ENCODE data around the gene CD52. TPM values are rescaled to one million over a fixed set of nuclear protein-coding genes. Genes with fewer than 3 reads are reported as not detected.

CD52 gene
- 10 to 100 TPM in 1 of 2 donors, 1 to 10 TPM in 1; 5.5 to 14.3 TPM for total RNA-seq
- long read RNA-seq: 0 reads

DNA sequence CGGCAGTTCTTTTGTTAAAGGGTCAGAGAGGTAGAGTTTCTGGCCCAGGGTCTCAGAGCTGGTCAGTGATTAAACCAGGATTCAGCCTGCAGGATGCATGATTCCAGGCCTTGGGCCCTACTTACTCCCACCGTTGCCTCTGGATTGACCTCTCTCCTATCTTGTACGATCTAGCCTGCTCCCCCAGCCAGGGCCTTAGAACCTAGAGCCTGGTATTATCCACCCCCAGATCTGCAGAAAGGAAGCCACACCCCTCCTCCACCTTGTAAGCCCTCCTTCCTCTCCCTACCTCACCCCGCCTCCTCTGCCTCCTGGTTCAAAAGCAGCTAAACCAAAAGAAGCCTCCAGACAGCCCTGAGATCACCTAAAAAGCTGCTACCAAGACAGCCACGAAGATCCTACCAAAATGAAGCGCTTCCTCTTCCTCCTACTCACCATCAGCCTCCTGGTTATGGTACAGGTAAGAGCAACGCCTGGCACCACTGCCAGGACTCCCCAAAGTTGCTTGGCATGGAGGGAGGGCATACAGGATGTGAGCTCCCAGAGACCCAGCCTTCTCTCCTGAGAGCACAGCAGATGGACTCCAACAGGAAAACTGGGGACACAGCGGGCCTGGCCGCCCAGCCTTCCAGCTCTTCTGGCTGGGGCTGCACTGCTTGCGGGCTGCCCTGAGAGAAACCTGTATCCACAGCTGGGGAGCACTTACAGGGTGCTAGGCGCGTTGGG, at the start of gene CD52:
Gene CD52 (plus strand): TSS at position 347 of the 726 bp plus-strand sequence. CDS start 60 bp downstream, at position 407.
- ATAC-seq (peak in 1 of 2 donors; percentile 45), DNase-seq (no peak)
- intact Hi-C loops (cut with DNase I): no loop called here

DNA sequence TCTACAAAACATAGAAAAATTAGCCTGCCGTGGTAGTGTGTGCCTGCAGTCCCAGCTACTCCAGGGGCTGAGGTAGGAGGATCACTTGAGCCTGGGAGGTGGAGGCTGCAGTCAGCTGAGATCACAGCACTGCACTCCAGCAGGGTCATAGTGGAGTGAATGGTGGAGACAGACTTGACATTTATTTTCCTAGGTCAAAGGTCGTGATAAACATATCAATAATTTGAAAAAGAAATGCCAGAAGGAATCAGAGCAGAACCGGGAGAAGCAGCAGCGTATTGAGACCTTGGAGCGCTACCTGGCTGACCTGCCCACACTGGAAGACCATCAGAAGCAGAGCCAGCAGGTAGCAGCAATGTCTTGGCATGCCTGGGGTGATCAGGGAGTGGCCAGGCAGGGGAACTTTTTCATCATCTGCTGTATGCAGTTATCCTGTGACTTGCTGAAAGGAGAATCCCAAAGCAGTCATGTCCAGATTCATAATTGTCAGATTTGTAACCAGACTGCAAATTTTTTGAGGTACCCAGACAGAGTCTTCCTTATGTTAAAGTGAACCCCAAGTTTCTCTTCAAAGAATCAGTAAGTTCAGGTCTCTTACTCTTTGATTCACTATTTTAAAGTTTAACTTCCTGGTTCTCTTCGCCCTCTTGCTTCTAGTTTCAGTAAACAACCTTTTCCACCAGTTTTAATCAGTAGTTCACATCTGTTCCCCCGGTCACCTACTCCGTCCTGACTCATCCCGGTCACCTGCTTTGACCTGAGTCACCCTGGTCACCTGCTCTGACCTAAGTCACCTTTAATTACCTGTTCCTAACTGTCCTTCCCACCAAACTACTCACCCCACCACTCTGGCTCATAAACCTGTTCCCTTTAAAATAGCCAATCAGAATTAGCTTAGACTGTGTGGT, 49.2 kb upstream of the CD52 start:
- ATAC-seq (no peak), DNase-seq (no peak)
- intact Hi-C loops (cut with DNase I): no loop called here

GRCh38 chr1:26269198-26269550, 48.6 kb upstream of the CD52 start:
- intact Hi-C loops (cut with DNase I): no loop called here
- no peak for ATAC-seq
- no peak for DNase-seq

DNA sequence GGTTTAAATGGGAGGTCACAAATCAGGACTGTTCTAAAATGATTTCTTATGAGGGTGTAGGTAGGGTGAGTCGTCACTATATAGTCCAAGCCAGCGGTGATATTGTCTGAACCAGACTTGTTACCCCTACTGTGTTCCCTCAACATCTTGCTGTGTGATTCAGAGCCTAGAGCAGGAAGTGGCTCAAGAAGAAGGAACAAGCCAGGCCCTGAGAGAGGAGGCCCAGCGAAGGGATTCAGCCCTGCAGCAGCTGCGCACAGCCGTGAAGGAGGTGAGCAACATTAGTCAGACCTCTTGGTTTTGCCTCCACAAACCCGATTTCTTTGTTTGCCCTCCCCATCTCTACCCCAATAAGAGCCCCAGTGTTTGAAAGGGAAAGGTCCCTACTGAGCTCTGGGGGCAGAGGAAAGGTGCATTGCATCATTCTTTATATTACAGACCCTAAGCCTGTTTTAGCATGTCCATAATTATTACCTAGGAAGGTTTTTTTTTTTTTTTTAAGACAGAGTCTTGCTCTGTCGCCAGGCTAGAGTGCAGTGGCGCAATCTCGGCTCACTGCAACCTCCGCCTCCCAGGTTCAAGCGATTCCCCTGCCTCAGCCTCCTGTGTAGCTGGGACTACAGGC, 42.8 kb upstream of the CD52 start:
- DNase-seq (no peak), ATAC-seq (no peak)
- intact Hi-C loops (cut with DNase I): loop anchor here (2.0 to 10.0 kb wide), 2 partner anchors 46 to 50 kb away; no protein-coding TSS in a partner anchor

DNA sequence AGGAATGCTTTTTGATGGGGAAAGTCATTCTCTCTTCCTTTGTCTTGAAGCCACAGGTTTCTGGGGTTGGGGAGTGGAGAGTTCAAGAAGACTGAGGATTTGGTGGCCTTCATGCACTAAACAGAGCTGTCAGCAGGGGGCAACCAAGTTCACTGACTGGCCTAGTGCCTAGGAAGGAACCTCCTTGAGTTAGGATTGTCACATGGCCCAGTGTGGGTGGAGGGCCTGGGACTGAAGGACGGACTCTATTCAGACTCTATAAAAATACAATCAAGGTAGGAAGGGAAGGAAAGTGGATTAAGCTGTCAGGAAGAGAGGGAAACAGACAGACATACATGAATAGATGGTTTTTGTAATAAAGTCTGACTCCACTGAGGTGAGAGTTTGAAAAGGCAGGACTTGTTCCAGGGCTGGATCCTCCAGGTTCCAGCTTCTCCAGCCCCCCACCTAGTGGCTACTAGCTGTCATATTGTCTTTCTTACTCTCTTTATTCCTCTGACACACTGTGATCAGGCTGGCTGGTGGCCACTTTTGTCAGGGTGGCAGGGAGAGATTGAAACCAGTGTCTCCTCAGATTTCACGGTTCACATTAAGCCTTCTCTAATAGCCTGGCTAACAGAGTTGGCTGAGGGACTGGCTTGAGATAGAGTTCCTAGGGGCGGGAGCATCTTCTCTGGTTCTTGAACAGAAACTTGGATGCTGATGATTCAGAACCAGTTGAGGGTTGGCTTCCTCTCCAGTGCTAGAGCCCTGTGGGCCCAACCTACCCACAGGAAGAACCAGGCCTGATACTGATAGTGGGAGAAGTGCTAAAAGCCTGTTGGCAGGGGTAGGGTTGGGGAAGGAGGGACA, 42.0 kb upstream of the CD52 start:
- peak; percentile 73 to 85 for ATAC-seq
- intact Hi-C loops (cut with DNase I): loop anchor here (2.0 to 10.0 kb wide), 2 partner anchors 45 to 49 kb away; no protein-coding TSS in a partner anchor
- peak; percentile 87 for DNase-seq

DNA sequence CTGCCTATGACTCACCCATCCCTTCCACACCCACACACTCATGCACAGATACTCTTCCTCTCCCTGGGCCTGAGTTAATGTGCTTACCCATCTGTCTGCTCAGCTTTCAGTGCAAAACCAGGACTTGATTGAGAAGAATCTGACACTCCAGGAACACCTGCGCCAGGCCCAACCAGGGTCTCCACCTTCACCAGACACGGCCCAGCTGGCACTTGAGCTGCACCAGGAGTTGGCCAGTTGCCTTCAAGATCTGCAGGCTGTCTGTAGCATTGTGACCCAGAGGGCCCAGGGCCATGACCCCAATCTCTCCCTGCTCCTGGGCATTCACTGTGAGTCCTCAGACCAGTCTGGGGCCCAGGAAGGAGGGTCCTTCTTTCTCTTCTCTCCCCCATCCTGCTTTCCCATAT, 41.3 kb upstream of the CD52 start:
- ATAC-seq (no peak), DNase-seq (no peak)
- intact Hi-C loops (cut with DNase I): loop anchor here in 1 of 2 donors (10.0 kb wide), 1 partner anchor 48 kb away; no protein-coding TSS in a partner anchor

GRCh38 chr1:26277261-26277661, 40.5 kb upstream of the CD52 start:
- ATAC-seq (no peak), DNase-seq (no peak)
- intact Hi-C loops (cut with DNase I): loop anchor here in 1 of 2 donors (10.0 kb wide), 1 partner anchor 48 kb away; no protein-coding TSS in a partner anchor

DNA sequence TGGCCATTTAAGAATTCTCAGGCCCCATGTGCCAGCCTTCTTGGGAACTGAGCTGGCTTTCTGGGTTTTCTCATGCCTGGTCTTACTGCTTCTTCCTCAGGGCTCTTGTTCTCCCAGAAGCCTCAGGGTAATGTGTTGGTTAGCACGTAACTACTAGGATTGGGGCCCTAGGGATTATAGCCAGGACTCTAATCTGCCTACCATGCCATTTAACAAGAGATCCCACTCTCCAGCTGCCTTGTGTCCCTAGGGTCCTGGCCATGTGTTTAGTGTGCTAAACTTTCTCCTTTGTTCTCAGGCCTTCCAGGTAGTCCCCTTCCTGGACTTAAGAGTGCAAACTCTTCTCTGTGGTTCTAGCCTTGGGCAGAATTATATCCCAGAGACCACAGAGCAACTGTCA, 40.0 kb upstream of the CD52 start:
- intact Hi-C loops (cut with DNase I): loop anchor here in 1 of 2 donors (10.0 kb wide), 1 partner anchor 47 kb away; no protein-coding TSS in a partner anchor
- ATAC-seq (no peak), DNase-seq (no peak)

DNA sequence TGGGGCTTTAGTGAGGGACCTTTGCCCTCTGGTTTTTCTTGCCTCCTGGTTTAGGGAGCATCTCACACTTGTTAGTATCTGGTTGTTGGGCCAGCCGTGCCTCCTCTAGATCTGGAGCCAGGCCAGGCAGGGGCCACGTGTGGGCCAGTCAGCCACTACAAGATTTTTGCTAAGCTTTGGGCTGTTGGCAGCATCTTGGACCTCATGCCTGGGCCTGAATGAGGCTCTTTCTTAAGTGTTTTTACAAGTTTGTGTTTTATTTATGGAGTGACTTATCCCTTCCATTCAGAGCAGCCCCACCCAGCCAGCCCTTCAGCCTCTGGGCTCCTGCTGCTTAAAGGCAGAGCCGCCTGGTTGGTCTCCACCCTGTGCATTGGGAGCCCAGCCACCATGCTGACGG, 39.5 kb upstream of the CD52 start:
- peak in 1 of 2 donors; percentile 4 for ATAC-seq
- peak; percentile 82 for DNase-seq
- intact Hi-C loops (cut with DNase I): loop anchor here in 1 of 2 donors (10.0 kb wide), 1 partner anchor 46 kb away; no protein-coding TSS in a partner anchor

DNA sequence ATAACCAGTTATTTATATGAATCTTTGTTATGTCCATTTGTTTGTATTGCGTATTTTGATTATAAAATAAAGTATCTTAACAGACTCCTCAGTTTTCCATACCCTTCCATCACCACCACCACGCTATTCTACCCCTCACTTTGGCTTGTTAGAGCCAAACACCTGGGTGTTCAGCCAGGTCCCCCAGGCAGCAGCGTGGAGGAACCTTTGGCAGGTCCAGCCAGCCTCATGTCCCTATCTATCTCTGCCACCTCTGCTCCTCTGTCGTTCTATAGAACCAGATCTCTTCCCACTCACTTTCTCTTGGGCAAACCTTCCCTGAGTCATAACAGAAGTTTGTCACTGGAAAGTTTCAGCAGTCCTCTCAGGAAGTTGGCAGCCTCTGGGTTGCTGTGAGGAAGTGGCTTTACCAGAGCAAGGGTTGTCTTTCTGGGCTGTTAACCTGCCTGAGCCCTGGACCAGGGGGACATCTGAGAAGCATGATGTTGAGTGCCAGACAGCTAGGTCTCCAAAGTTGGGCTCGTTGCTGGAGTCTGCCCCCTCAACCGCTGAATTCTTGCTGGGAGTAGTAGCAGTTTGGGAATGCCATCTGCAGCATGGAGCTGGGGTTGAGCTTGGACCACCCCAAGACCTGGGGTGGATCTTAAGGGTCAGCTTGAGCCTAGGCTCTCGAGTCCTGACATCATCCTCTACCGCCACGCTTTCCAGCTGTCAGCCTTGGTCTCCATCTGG, 38.9 kb upstream of the CD52 start:
- peak in 1 of 2 donors; percentile 3 for ATAC-seq
- intact Hi-C loops (cut with DNase I): loop anchor here in 1 of 2 donors (10.0 kb wide), 1 partner anchor 46 kb away; no protein-coding TSS in a partner anchor
- DNase-seq: no peak

GRCh38 chr1:26279456-26280332, 38.1 kb upstream of the CD52 start, which contains the start of gene SH3BGRL3:
TSS of gene SH3BGRL3 (plus strand) at chr1:26280086. CDS start at chr1:26280156, 70 bp downstream.
- intact Hi-C loops (cut with DNase I): loop anchor here in 1 of 2 donors (10.0 kb wide), 1 partner anchor 45 kb away; no protein-coding TSS in a partner anchor

DNA sequence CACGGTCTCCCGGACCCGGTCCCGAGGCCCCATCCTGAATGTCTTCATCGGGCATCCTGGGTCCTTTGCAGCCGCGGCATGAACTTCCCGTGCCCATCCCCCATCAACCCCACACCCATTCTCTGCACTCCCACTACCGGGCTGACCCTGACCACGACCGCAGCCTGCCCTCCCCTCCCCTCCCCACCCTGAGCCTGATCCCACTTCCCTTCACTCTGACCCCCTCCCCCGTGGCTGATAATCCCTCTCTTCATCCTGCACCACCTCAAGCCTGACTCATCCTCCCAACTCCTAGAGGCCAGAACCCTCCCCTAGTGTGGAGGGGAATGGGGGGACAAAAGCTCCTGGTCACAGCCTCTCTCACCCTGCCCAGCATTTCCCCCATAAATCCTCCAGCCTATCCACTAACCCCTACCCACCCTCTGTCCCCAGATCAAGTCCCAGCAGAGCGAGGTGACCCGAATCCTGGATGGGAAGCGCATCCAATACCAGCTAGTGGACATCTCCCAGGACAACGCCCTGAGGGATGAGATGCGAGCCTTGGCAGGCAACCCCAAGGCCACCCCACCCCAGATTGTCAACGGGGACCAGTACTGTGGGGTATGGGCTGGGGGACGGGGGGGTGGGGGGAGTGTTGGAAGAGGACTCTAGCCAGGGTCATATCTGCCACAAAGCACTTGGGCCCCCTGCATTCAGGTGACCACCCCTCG, 37.3 kb upstream of the CD52 start:
- peak in 1 of 2 donors; percentile 2 for ATAC-seq
- DNase-seq: no peak
- intact Hi-C loops (cut with DNase I): no loop called here

More at GRCh38 chr1:26279456-26280332, 38.1 kb upstream of the CD52 start, which contains the start of gene SH3BGRL3:
- ATAC-seq (peak; percentile 76 to 86), DNase-seq (peak; percentile 93)

GRCh38 chr1:26281091-26281958, 36.4 kb upstream of the CD52 start:
- intact Hi-C loops (cut with DNase I): no loop called here
- ATAC-seq: no peak
- DNase-seq: no peak

- DNase-seq (no peak), ATAC-seq (no peak)
- intact Hi-C loops (cut with DNase I): no loop called here
These were observed 35.8 kb upstream of the CD52 start for GRCh38 chr1:26281971-26282370.

GRCh38 chr1:26282401-26282918, 35.3 kb upstream of the CD52 start:
- DNase-seq (no peak), ATAC-seq (no peak)
- intact Hi-C loops (cut with DNase I): no loop called here
